GM23338 (cell line): ENCODE results near the gene HOXB4.

Source experiments
- EZH2 ChIP-seq: fragments of 200-600 bp; sonication (generic); IDR thresholded peaks from one replicate; pipeline ENCODE4 v1.8.0; 2017; ENCODE audit warnings: antibody characterized with exemption, mild to moderate bottlenecking, low read depth; ENCODE audit not compliant: unreplicated experiment
- POLR2AphosphoS5 ChIP-seq: IDR thresholded peaks from 2 replicates; pipeline ENCODE4 v1.6.1; 2016; ENCODE audit warnings: antibody characterized with exemption, low read depth
- TF ChIP-seq, protein P1 (sequence below): IDR thresholded peaks from one replicate; pipeline ENCODE4 v1.6.1; 2018; ENCODE audit warnings: antibody characterized with exemption; ENCODE audit not compliant: unreplicated experiment
- TF ChIP-seq, protein P2 (sequence below), 2 experiments: fragments of 200-600 bp in 1 of 2; sonication (generic) in 1 of 2; conservative IDR thresholded peaks; 2 replicates each; pipeline versions ENCODE4 v1.5.1 to v1.6.1; 2016 to 2017; ENCODE audit warnings: antibody characterized with exemption in 2 of 2, low read depth in 2 of 2, mild to moderate bottlenecking in 2 of 2, moderate library complexity in 1 of 2

DNA sequence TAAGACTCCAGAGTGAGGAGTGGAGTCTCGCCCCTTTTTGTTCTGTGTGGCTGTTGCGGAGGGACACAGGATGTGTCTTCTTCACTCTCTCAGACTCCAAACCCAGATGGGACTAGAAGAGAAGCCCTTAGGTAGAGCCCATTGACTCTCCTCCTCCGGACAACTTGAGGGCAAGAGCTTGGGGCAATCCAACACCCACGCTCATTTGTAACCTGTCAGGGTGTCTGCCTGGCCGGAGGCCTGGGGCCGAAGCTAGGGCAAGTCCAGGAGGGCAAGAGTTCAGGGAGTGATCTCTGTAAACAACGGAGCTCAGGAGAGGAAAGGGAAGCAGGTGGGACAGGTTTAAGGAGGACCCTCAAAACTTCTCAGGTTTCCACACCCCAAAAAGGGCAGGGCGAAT is 45.9 kb downstream of the HOXB4 start:
- TF ChIP-seq, protein P1, sequence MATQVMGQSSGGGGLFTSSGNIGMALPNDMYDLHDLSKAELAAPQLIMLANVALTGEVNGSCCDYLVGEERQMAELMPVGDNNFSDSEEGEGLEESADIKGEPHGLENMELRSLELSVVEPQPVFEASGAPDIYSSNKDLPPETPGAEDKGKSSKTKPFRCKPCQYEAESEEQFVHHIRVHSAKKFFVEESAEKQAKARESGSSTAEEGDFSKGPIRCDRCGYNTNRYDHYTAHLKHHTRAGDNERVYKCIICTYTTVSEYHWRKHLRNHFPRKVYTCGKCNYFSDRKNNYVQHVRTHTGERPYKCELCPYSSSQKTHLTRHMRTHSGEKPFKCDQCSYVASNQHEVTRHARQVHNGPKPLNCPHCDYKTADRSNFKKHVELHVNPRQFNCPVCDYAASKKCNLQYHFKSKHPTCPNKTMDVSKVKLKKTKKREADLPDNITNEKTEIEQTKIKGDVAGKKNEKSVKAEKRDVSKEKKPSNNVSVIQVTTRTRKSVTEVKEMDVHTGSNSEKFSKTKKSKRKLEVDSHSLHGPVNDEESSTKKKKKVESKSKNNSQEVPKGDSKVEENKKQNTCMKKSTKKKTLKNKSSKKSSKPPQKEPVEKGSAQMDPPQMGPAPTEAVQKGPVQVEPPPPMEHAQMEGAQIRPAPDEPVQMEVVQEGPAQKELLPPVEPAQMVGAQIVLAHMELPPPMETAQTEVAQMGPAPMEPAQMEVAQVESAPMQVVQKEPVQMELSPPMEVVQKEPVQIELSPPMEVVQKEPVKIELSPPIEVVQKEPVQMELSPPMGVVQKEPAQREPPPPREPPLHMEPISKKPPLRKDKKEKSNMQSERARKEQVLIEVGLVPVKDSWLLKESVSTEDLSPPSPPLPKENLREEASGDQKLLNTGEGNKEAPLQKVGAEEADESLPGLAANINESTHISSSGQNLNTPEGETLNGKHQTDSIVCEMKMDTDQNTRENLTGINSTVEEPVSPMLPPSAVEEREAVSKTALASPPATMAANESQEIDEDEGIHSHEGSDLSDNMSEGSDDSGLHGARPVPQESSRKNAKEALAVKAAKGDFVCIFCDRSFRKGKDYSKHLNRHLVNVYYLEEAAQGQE, result no peak
- TF ChIP-seq, protein P2, sequence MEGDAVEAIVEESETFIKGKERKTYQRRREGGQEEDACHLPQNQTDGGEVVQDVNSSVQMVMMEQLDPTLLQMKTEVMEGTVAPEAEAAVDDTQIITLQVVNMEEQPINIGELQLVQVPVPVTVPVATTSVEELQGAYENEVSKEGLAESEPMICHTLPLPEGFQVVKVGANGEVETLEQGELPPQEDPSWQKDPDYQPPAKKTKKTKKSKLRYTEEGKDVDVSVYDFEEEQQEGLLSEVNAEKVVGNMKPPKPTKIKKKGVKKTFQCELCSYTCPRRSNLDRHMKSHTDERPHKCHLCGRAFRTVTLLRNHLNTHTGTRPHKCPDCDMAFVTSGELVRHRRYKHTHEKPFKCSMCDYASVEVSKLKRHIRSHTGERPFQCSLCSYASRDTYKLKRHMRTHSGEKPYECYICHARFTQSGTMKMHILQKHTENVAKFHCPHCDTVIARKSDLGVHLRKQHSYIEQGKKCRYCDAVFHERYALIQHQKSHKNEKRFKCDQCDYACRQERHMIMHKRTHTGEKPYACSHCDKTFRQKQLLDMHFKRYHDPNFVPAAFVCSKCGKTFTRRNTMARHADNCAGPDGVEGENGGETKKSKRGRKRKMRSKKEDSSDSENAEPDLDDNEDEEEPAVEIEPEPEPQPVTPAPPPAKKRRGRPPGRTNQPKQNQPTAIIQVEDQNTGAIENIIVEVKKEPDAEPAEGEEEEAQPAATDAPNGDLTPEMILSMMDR (conservative IDR thresholded peaks at IDR 0.05; ENCODE audit: low read depth in 2 of 2), result no peak
- no peak for TF ChIP-seq EZH2
- TF ChIP-seq POLR2AphosphoS5, result no peak
